ENCODE measurements around the gene PYROXD2.

PYROXD2 gene

DNA sequence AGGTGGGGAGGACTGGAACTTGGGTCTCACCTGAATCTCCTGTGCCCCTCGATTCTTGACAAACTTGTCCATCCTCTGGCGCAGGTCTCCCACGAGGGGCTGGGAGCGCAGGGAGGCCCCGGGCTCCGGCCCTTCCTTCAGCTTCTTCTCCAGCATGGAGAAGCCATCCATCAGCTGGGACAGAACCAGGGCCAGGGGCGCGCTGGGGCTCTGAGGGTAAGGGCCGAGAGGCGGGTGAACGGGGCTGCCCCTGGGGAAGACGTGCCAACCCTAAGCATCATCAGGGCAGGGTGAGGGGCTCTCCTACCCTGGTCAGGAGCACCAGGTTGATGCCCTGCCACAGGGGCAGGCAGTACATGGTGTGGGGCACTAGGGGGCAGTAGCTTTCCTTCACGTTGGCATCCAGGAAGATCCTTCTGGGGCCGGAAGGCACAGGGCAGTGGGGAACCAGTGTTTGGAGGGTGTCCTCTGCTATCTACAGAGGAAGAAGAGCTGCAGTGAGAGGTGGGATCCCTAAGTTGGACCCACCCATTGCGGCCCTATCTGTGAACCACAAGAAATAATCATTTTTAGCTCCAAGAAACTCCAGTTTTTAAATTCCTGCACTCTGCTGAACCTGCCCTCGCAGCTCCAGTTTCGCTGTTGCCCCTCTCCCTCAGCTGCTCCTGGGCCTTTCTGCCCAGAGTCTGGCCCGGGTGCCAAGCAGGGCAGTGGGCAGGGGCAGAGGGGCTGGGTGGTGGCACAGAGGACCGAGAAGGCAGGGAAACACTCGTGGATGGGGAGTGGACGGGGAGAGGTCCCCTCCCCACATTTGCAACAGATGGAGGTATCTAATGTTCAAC lies 10.8 kb upstream of the PYROXD2 start:
- peaks cover 22% of the 10 kb centered on the region for H3K36me3 Mint-ChIP-seq (ENCODE audit: low read depth)
- H3K4me3 Mint-ChIP-seq, result no peak overlapping the region
- no peak overlapping the region for H3K27ac Mint-ChIP-seq

GRCh38 chr10:98424295-98425254 lies 9.6 kb upstream of the PYROXD2 start:
- no peaks in the 10 kb centered on the region for H3K4me1 Mint-ChIP-seq (ENCODE audit: low read depth)
- no peak overlapping the region for H3K27ac Mint-ChIP-seq
- peaks cover 19% of the 10 kb centered on the region for H3K36me3 Mint-ChIP-seq (ENCODE audit: low read depth)
- H3K9me3 Mint-ChIP-seq, result no peaks in the 10 kb centered on the region
- H3K27me3 Mint-ChIP-seq, result no peaks in the 10 kb centered on the region
- no peak overlapping the region for H3K4me3 Mint-ChIP-seq

More for the DNA sequence above, 10.8 kb upstream of the PYROXD2 start:
- Mint-ChIP-seq H3K27me3 (no peaks in the 10 kb centered on the region), H3K4me1 (ENCODE audit: low read depth) (no peaks in the 10 kb centered on the region), H3K9me3 (no peaks in the 10 kb centered on the region)

GRCh38 chr10:98423691-98424120 lies 8.7 kb upstream of the PYROXD2 start:
- no peaks in the 10 kb centered on the region for H3K9me3 Mint-ChIP-seq
- H3K4me3 Mint-ChIP-seq, result no peak overlapping the region
- H3K27ac Mint-ChIP-seq, result no peak overlapping the region
- H3K27me3 Mint-ChIP-seq, result no peaks in the 10 kb centered on the region
- no peaks in the 10 kb centered on the region for H3K4me1 Mint-ChIP-seq (ENCODE audit: low read depth)
- H3K36me3 Mint-ChIP-seq (ENCODE audit: low read depth), result peaks cover 19% of the 10 kb centered on the region

GRCh38 chr10:98422182-98422581 lies 7.2 kb upstream of the PYROXD2 start:
- Mint-ChIP-seq H3K27me3 (no peaks in the 10 kb centered on the region), H3K27ac (no peak overlapping the region), H3K36me3 (ENCODE audit: low read depth) (peaks cover 19% of the 10 kb centered on the region), H3K4me3 (no peak overlapping the region), H3K4me1 (ENCODE audit: low read depth) (no peaks in the 10 kb centered on the region), H3K9me3 (no peaks in the 10 kb centered on the region)

- no peaks in the 10 kb centered on the region for H3K27me3 Mint-ChIP-seq
- no peaks in the 10 kb centered on the region for H3K4me1 Mint-ChIP-seq (ENCODE audit: low read depth)
- H3K9me3 Mint-ChIP-seq, result no peaks in the 10 kb centered on the region
- H3K4me3 Mint-ChIP-seq, result no peak overlapping the region
- peaks cover 19% of the 10 kb centered on the region for H3K36me3 Mint-ChIP-seq (ENCODE audit: low read depth)
- H3K27ac Mint-ChIP-seq, result no peak overlapping the region
Observed at GRCh38 chr10:98420786-98421185, 5.8 kb upstream of the PYROXD2 start.

GRCh38 chr10:98419469-98420261 lies 4.7 kb upstream of the PYROXD2 start:
- Mint-ChIP-seq H3K4me3 (no peak overlapping the region), H3K27ac (no peak overlapping the region), H3K36me3 (ENCODE audit: low read depth) (peaks cover 19% of the 10 kb centered on the region), H3K9me3 (no peaks in the 10 kb centered on the region), H3K27me3 (no peaks in the 10 kb centered on the region), H3K4me1 (ENCODE audit: low read depth) (peaks cover 4% of the 10 kb centered on the region)

DNA sequence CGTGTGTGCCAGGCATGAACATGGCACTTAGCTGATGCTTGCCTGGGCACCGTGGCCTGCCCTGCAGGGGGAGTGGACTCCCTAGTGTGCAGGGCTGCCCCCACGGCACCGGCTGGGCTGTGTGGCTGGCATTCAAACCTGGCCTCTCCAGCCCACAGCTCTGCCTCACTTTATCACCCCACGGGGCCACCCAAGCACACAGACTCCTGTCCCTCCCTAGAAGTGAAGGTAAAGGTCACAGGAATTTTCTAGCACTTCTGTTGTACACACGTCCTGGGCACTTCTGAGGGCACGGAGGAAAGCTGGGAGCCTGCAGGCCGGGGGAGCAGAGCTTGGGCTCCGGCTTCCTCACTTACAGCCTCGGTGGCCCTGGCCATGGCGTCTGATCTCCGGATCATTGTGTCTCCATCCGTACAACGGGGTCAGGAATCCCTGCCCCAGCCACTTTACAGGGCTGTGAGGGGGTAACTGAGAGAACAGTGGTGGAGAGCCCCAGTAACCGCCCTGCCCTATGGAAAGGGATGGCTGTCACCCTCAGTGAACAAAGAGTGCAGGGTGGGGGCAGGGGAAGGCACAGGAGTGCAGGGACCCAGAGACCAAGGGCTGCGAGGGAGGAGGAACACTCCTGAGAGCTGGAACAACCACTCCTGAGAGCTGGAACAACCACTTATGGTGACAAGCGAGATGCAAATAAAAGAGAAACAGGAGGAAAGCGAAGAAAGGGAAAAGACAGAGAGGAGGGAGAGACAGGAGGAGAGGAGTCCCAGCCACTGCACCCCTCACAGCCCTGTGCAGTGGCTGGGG lies 3.9 kb upstream of the PYROXD2 start:
- Mint-ChIP-seq H3K27ac (no peak overlapping the region), H3K36me3 (ENCODE audit: low read depth) (peaks cover 19% of the 10 kb centered on the region), H3K4me3 (no peak overlapping the region), H3K27me3 (no peaks in the 10 kb centered on the region), H3K4me1 (ENCODE audit: low read depth) (peaks cover 12% of the 10 kb centered on the region), H3K9me3 (no peaks in the 10 kb centered on the region)

GRCh38 chr10:98417973-98418664 lies 3.1 kb upstream of the PYROXD2 start:
- Mint-ChIP-seq H3K27ac (no peak overlapping the region), H3K9me3 (no peaks in the 10 kb centered on the region), H3K27me3 (no peaks in the 10 kb centered on the region), H3K4me3 (no peak overlapping the region), H3K36me3 (ENCODE audit: low read depth) (peaks cover 19% of the 10 kb centered on the region), H3K4me1 (ENCODE audit: low read depth) (peaks cover 12% of the 10 kb centered on the region)

- H3K27ac Mint-ChIP-seq, result no peak overlapping the region
- H3K27me3 Mint-ChIP-seq, result no peaks in the 10 kb centered on the region
- peaks cover 15% of the 10 kb centered on the region for H3K36me3 Mint-ChIP-seq (ENCODE audit: low read depth)
- H3K4me1 Mint-ChIP-seq (ENCODE audit: low read depth), result peaks cover 12% of the 10 kb centered on the region
- no peaks in the 10 kb centered on the region for H3K9me3 Mint-ChIP-seq
- H3K4me3 Mint-ChIP-seq, result no peak overlapping the region
Observed at GRCh38 chr10:98417481-98417959, 2.5 kb upstream of the PYROXD2 start.

DNA sequence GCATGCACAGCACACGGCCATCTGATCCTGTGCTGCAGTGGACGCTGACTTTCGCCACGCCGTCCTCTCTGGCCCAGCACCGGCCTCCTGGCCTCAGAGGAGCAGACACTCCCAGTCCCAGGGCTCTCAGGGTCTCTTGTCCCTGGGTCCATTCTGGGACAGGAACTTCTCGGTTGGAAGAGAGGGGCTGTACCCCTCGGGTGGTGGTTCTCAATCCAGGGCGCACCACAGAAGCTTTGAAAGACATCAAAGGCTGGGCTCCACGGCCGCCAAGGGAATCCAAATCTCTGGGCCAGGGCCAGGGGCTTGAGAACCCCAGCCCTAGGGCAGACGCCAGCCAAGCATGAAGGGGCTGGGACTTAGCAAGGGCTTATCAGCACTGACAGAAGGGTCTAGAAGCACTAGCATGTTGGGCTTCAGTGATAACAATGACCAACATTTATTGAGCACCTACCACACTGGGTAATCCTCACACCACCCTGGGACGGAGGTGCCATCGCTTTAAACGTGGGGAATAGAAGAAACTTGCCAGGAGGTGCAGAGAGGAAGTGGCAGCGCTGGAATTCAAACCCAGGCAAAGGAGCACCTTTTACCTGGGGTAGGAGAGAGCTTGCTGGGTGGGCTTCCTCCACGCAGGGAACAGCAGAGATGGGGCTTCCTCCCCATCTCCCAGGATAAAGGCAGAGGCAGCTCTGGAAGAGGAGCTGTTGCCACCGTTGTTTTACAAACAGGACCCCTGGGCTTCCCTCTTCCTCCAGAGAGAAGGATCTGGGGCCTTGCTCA lies 1.8 kb upstream of the PYROXD2 start:
- no peak overlapping the region for H3K27ac Mint-ChIP-seq
- H3K4me1 Mint-ChIP-seq (ENCODE audit: low read depth), result peaks cover 12% of the 10 kb centered on the region
- H3K9me3 Mint-ChIP-seq, result no peaks in the 10 kb centered on the region
- H3K36me3 Mint-ChIP-seq (ENCODE audit: low read depth), result peaks cover 13% of the 10 kb centered on the region
- H3K4me3 Mint-ChIP-seq, result no peak overlapping the region
- H3K27me3 Mint-ChIP-seq, result no peaks in the 10 kb centered on the region

DNA sequence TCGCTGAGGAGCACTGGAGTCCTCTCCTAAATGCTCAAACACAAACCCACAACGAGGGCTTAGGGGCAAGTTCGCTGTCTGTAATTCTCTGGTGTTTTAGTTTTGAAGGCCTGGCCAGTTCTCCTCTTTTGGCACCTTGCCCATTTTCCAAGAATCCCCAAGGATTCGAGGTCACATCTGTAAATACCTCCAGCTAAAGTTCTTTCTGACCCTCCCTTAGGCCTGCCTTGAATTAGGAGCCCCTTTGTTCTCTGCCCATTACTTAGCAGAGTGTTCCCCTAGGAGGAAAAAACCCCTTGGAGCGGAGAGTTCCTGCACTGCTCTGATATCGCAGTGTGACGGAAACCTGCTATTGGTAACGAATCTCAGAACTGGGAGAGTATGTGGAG lies 743 bp upstream of the PYROXD2 start:
- Mint-ChIP-seq H3K27me3 (no peaks in the 10 kb centered on the region), H3K9me3 (no peaks in the 10 kb centered on the region), H3K27ac (no peak overlapping the region), H3K4me3 (no peak overlapping the region), H3K4me1 (ENCODE audit: low read depth) (peaks cover 12% of the 10 kb centered on the region), H3K36me3 (ENCODE audit: low read depth) (peaks cover 5% of the 10 kb centered on the region)

DNA sequence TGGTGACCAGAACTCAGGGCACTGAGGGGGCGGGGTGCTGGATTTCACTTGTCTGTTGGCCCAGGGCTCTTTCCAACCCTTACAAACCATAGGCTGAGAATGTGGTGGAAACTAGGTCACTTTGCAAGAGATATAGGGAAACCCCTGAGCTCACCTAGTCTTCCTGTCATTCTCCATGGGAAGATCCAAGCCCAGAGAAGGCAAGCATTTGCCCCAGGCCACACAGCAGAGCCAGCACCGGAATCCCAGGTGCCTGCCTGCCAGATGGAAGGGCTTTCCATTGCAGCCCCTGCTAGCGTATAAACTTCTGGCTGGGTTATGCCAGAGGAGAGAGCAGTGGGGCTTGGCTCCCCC lies 427 bp downstream of the PYROXD2 start:
- Mint-ChIP-seq H3K36me3 (ENCODE audit: low read depth) (peaks cover under 1% of the 10 kb centered on the region), H3K4me1 (ENCODE audit: low read depth) (peaks cover 12% of the 10 kb centered on the region), H3K27me3 (no peaks in the 10 kb centered on the region), H3K27ac (peak overlapping the region; percentile 74), H3K4me3 (peak overlapping the region; percentile 80), H3K9me3 (no peaks in the 10 kb centered on the region)

GRCh38 chr10:98411768-98412167 lies 3.2 kb downstream of the PYROXD2 start:
- Mint-ChIP-seq H3K4me1 (ENCODE audit: low read depth) (peaks cover 12% of the 10 kb centered on the region), H3K9me3 (no peaks in the 10 kb centered on the region), H3K27ac (no peak overlapping the region), H3K27me3 (no peaks in the 10 kb centered on the region), H3K4me3 (no peak overlapping the region), H3K36me3 (ENCODE audit: low read depth) (no peaks in the 10 kb centered on the region)

Measured in stimulated activated naive CD8-positive, alpha-beta T cell treated with anti-CD3 and anti-CD28 coated beads, Interleukin-15, Interleukin-2, amounts not matched to agents 100 ng/mL and 50 ng/mL, for 24 hours (primary cell).